Measurements from ENCODE around the gene FZD1.

DNA sequence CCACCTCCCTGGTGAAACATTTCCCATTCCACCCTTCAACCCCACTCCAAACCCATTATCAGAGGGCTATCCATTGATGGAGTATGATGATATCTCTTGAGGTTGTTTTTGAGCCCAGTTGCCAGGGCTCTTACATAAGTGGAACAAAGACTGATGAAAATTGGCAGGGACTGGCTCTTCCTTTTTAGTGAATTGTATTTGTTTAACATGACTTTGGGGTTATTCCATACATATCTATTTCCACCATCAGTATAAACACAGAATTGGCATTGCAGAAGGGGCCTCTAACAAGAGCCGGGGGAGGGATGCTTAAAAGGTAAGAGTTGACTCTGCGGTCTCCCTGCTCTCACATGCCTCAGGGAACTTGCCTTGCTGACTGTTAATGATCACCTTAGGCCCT lies 28.9 kb downstream of the FZD1 start:
- no peak for TF ChIP-seq POLR2A (IDR thresholded peaks at IDR 0.05)
- TF ChIP-seq, protein P1, sequence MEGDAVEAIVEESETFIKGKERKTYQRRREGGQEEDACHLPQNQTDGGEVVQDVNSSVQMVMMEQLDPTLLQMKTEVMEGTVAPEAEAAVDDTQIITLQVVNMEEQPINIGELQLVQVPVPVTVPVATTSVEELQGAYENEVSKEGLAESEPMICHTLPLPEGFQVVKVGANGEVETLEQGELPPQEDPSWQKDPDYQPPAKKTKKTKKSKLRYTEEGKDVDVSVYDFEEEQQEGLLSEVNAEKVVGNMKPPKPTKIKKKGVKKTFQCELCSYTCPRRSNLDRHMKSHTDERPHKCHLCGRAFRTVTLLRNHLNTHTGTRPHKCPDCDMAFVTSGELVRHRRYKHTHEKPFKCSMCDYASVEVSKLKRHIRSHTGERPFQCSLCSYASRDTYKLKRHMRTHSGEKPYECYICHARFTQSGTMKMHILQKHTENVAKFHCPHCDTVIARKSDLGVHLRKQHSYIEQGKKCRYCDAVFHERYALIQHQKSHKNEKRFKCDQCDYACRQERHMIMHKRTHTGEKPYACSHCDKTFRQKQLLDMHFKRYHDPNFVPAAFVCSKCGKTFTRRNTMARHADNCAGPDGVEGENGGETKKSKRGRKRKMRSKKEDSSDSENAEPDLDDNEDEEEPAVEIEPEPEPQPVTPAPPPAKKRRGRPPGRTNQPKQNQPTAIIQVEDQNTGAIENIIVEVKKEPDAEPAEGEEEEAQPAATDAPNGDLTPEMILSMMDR (IDR thresholded peaks at IDR 0.05), result no peak
